IMR-90 (cell line): ENCODE results near the gene ARFIP1. TPM values are rescaled to one million over a fixed set of nuclear protein-coding genes. Genes with fewer than 3 reads are reported as not detected.
A peak's percentile ranks its signal among the peaks of the same experiment; 100 is the strongest.

ENCODE experiments used
- ATAC-seq: fragments of 200-7000 bp; cut with Tn5 transposase; 2 replicates; pipeline ENCODE4 v1.9.1; 2020; ENCODE audit warnings: low read depth, mild to moderate bottlenecking, moderate library complexity
- BruUV-seq: library from RNA; stranded (reverse); fragments of 400-500 nt; replicated peaks from 2 replicates; lab custom pipeline; 2021; lab: Mats Ljungman, UMichigan
- CTCF ChIA-PET: fragments of 300-600 bp; formaldehyde crosslinking; extraction: SDS; loops from one replicate; lab custom pipeline; 2021; ENCODE audit warnings: antibody characterized with exemption; lab: Yijun Ruan, JAX
- POLR2A ChIA-PET: fragments of 300-600 bp; sonication (Branson Sonifier 250); formaldehyde crosslinking; loops from one replicate; lab custom pipeline; 2022; ENCODE audit warnings: antibody characterized with exemption; ENCODE audit not compliant: unreplicated experiment; lab: Charles Lee
- DNase-seq: peaks from one replicate; pipeline ENCODE4 v3.0.0; 2013
- H2AFZ ChIP-seq: replicated peaks from 2 replicates; pipeline ENCODE3; 2013; ENCODE audit warnings: low read length, mild to moderate bottlenecking; ENCODE audit not compliant: poor library complexity
- H2AK5ac ChIP-seq: 2 replicates; pipeline ENCODE4 v1.6.1; 2013; ENCODE audit warnings: low read depth, low read length, inconsistent platforms
- H2AK9ac ChIP-seq: replicated peaks from 2 replicates; pipeline ENCODE3; 2013; ENCODE audit warnings: mild to moderate bottlenecking, low read depth, low read length, moderate library complexity; ENCODE audit not compliant: poor library complexity
- H2BK120ac ChIP-seq: 2 replicates; pipeline ENCODE4 v1.6.1; 2013; ENCODE audit warnings: low read depth, low read length, inconsistent platforms
- H2BK15ac ChIP-seq: 3 replicates; pipeline ENCODE4 v1.6.1; 2013; ENCODE audit warnings: low read depth, low read length, inconsistent platforms
- H2BK20ac ChIP-seq: 2 replicates; pipeline ENCODE4 v1.6.1; 2013; ENCODE audit warnings: low read depth, mild to moderate bottlenecking, inconsistent platforms, low read length, moderate library complexity
- H2BK5ac ChIP-seq: 2 replicates; pipeline ENCODE4 v1.6.1; 2013; ENCODE audit warnings: mild to moderate bottlenecking, low read depth, low read length, inconsistent platforms; ENCODE audit not compliant: poor library complexity, severe bottlenecking
- H3K14ac ChIP-seq: replicated peaks from 2 replicates; pipeline ENCODE4 v1.6.1; 2013; ENCODE audit warnings: low read depth, low read length, inconsistent platforms
- H3K18ac ChIP-seq: 2 replicates; pipeline ENCODE4 v1.6.1; 2013; ENCODE audit warnings: low read depth, low read length, control low read depth
- H3K23ac ChIP-seq: 2 replicates; pipeline ENCODE4 v1.6.1; 2013; ENCODE audit warnings: low read depth, low read length, inconsistent platforms
- H3K27ac ChIP-seq: 2 replicates; pipeline ENCODE4 v1.5.1; 2013; ENCODE audit warnings: mild to moderate bottlenecking, control low read depth, low read length; ENCODE audit not compliant: insufficient read depth
- H3K27me3 ChIP-seq: 2 replicates; pipeline ENCODE4 v1.6.1; 2013; ENCODE audit warnings: low read length; ENCODE audit not compliant: control insufficient read depth, insufficient read depth
- H3K36me3 ChIP-seq: 2 replicates; pipeline ENCODE4 v1.6.1; 2013; ENCODE audit warnings: low read length, mixed read lengths; ENCODE audit not compliant: control insufficient read depth, insufficient read depth
- H3K4ac ChIP-seq: 2 replicates; pipeline ENCODE4 v1.6.1; 2013; ENCODE audit warnings: low read depth, low read length, inconsistent platforms
- H3K4me1 ChIP-seq: 2 replicates; pipeline ENCODE4 v1.6.1; 2013; ENCODE audit warnings: low read length, mixed read lengths; ENCODE audit not compliant: control insufficient read depth, insufficient read depth
- H3K4me2 ChIP-seq: 2 replicates; pipeline ENCODE4 v1.6.1; 2013; ENCODE audit warnings: low read depth, mild to moderate bottlenecking, control low read depth, low read length, moderate library complexity
- H3K4me3 ChIP-seq: 2 replicates; pipeline ENCODE4 v1.5.1; 2013; ENCODE audit warnings: low read depth, mild to moderate bottlenecking, control low read depth, low read length, moderate library complexity; ENCODE audit not compliant: insufficient read depth
- H3K56ac ChIP-seq: 2 replicates; pipeline ENCODE4 v1.6.1; 2013; ENCODE audit warnings: low read length, inconsistent platforms; ENCODE audit not compliant: insufficient read depth; ENCODE audit errors: extremely low read depth
- H3K79me1 ChIP-seq, 2 experiments: 2 replicates each; pipeline ENCODE4 v1.6.1; 2013; ENCODE audit warnings: low read length in 2 of 2, inconsistent platforms in 1 of 2, low read depth in 1 of 2
- H3K9ac ChIP-seq: 2 replicates; pipeline ENCODE4 v1.6.1; 2013; ENCODE audit warnings: low read depth, low read length, control low read depth
- H3K9me1 ChIP-seq: 2 replicates; pipeline ENCODE4 v1.6.1; 2013; ENCODE audit warnings: low read length, inconsistent platforms; ENCODE audit not compliant: insufficient read depth
- H3K9me3 ChIP-seq: 2 replicates; pipeline ENCODE4 v1.6.1; 2013; ENCODE audit warnings: low read length; ENCODE audit not compliant: control insufficient read depth, insufficient read depth
- H4K20me1 ChIP-seq: 2 replicates; pipeline ENCODE4 v1.6.1; 2013; ENCODE audit warnings: low read length, inconsistent platforms; ENCODE audit not compliant: insufficient read depth
- H4K5ac ChIP-seq: 2 replicates; pipeline ENCODE4 v1.6.1; 2013; ENCODE audit warnings: mild to moderate bottlenecking, low read depth, low read length, control low read depth
- H4K8ac ChIP-seq, 2 experiments: 2 replicates each; pipeline ENCODE4 v1.6.1; 2013; ENCODE audit warnings: low read depth in 2 of 2, low read length in 2 of 2, control low read depth in 1 of 2, inconsistent platforms in 1 of 2
- H4K91ac ChIP-seq: 2 replicates; pipeline ENCODE4 v1.6.1; 2013; ENCODE audit warnings: low read depth, low read length, inconsistent platforms; ENCODE audit not compliant: insufficient read depth
- CEBPB ChIP-seq: IDR thresholded peaks from 2 replicates; pipeline ENCODE4 v1.6.1; 2012; ENCODE audit warnings: low read depth, low read length, improper control_type of control experiment
- FOS ChIP-seq: fragments of 150-350 bp; IDR thresholded peaks from 2 replicates; pipeline ENCODE4 v1.6.1; 2016; ENCODE audit warnings: low read depth, low read length
- MAFK ChIP-seq: IDR thresholded peaks from 2 replicates; pipeline ENCODE4 v1.6.1; 2012; ENCODE audit warnings: low read depth, low read length, improper control_type of control experiment
- MAZ ChIP-seq: IDR thresholded peaks from 2 replicates; pipeline ENCODE4 v1.6.1; 2012; ENCODE audit warnings: low read depth, mild to moderate bottlenecking, low read length, improper control_type of control experiment, moderate library complexity, borderline replicate concordance
- NFE2L2 ChIP-seq: fragments of 150-350 bp; IDR thresholded peaks from 2 replicates; pipeline ENCODE4 v1.6.1; 2016; ENCODE audit warnings: low read depth, mild to moderate bottlenecking, low read length
- WGBS, 2 experiments: methylation state at CpG; one replicate each; pipeline versions ENCODE4 v1.1.5 to v1.1.7; 2013; ENCODE audit warnings: missing lambda C conversion rate in 2 of 2; ENCODE audit not compliant: insufficient read length in 1 of 2; ENCODE audit errors: extremely low coverage in 2 of 2; 5-methylcytosine and 5-hydroxymethylcytosine counted together
- dilution Hi-C: fragments of 300-500 bp; cut with HindIII; formaldehyde crosslinking; loops from one replicate; pipeline ENCODE4 v1.14.3; 2018; ENCODE audit warnings: low sequenced_read_pairs; ENCODE audit not compliant: unreplicated experiment
- in situ Hi-C: fragments of 300-500 bp; cut with MboI; formaldehyde crosslinking; loops from 3 replicates; pipeline ENCODE4 v1.14.3; 2019; ENCODE audit warnings: low sequenced_read_pairs, inconsistent platforms, mixed read lengths
- intact Hi-C: fragments of 100-400 bp; cut with micrococcal nuclease; formaldehyde crosslinking; loops from 2 replicates; pipeline ENCODE4 v1.10.0; 2022
- polyA plus RNA-seq, 3 experiments: library from polyadenylated mRNA; depleted of rRNA; stranded (reverse); fragments of >200 nt; gene quantifications; 2 replicates each; pipeline ENCODE4 v1.2.3, GENCODE V29; 2012; ENCODE audit warnings: low replicate concordance in 1 of 3
- total RNA-seq: library from RNA; depleted of rRNA; stranded (reverse); fragments of >200 nt; gene quantifications from 2 replicates; pipeline ENCODE4 v1.2.3, GENCODE V29; 2012
- TF ChIP-seq, protein P1 (sequence below): fragments of 150-350 bp; IDR thresholded peaks from 2 replicates; pipeline ENCODE4 v1.6.1; 2017; ENCODE audit warnings: mild to moderate bottlenecking, antibody characterized with exemption, low read length, low read depth

ARFIP1 gene
- total and polyA plus RNA-seq, 2 of the 4 experiments (the other 2 are of a cell fraction): 12.7 to 30.5 TPM

DNA sequence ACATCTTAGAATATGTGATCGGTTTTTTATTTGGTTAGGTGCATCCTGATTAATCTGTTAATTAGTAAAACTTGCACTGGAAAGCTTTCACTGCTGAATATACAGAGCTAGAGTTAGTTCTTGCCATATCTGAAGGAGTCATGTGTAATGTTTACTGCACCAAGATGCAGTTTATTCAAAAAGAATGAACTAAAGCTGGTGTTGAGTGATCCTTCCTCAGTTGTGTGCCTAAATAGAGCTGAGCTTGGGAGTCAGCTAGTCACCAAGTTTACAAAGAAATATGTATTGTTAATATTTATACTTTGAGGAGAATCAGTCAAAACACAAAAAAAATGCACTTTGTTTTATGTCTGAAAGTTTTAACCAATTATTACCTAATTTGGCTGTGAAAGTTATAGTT, 102.2 kb downstream of the ARFIP1 start:
- intact Hi-C loops (no loop called here), dilution Hi-C loops (no loop called here), in situ Hi-C loops (no loop called here)
- H2BK120ac ChIP-seq: no peak overlapping the region
- no peak overlapping the region for H3K27ac ChIP-seq
- TF ChIP-seq MAFK (no peak), MAZ (no peak), NFE2L2 (no peak), FOS (no peak), CEBPB (no peak)
- TF ChIP-seq, protein P1, sequence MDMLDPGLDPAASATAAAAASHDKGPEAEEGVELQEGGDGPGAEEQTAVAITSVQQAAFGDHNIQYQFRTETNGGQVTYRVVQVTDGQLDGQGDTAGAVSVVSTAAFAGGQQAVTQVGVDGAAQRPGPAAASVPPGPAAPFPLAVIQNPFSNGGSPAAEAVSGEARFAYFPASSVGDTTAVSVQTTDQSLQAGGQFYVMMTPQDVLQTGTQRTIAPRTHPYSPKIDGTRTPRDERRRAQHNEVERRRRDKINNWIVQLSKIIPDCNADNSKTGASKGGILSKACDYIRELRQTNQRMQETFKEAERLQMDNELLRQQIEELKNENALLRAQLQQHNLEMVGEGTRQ: no peak
- H3K36me3 ChIP-seq: 0 out of 2 replicates have a peak, but pooled peaks cover 1% of the 10 kb centered on the region
- no TSS peak for BruUV-seq
- H3K4ac ChIP-seq: no peak overlapping the region
- H3K9me3 ChIP-seq: no peaks in the 10 kb centered on the region
- no peak overlapping the region for H3K4me2 ChIP-seq
- no peaks in the 10 kb centered on the region for H3K79me1 ChIP-seq
- ChIA-PET CTCF (interaction anchor here (1.0 to 1.6 kb wide), 3 partner anchors 10 to 15 kb away, joined by 3 read pairs; no protein-coding TSS in a partner anchor), POLR2A (no interaction called here)
- H3K27me3 ChIP-seq: no peaks in the 10 kb centered on the region
- no peak overlapping the region for H2BK5ac ChIP-seq
- H3K18ac ChIP-seq: no peak overlapping the region
- H4K5ac ChIP-seq: no peak overlapping the region
- no peak overlapping the region for H3K9ac ChIP-seq
- no peak overlapping the region for H2BK15ac ChIP-seq
- H2AK5ac ChIP-seq: no peak overlapping the region
- peak; percentile 87 for ATAC-seq
- H3K23ac ChIP-seq: no peak overlapping the region
- no CpG with 5 or more reads among the region's 1 CpG for WGBS, 2 experiments
- H4K20me1 ChIP-seq: no peaks in the 10 kb centered on the region
- peak; percentile 9 for DNase-seq
- H2AK9ac ChIP-seq: no peak overlapping the region
- no peak overlapping the region for H3K4me3 ChIP-seq
- no peak overlapping the region for H2BK20ac ChIP-seq
- no peak overlapping the region for H3K14ac ChIP-seq
- no peak overlapping the region for H4K91ac ChIP-seq
- H2AFZ ChIP-seq: no peak overlapping the region
- H3K9me1 ChIP-seq: no peaks in the 10 kb centered on the region
- no peaks in the 10 kb centered on the region for H3K4me1 ChIP-seq
- H4K8ac ChIP-seq: no peak overlapping the region
- H3K56ac ChIP-seq: no peak overlapping the region
